PFSK-1 (cell line): ENCODE results near the gene TTLL10.

Experiments
- FOXP2 ChIP-seq: optimal IDR thresholded peaks from 2 replicates; pipeline ENCODE3; 2011; ENCODE audit warnings: borderline replicate concordance, control low read depth, inconsistent platforms; ENCODE audit not compliant: insufficient read depth; ENCODE audit errors: extremely low read length, extremely low read depth
- POLR2AphosphoS5 ChIP-seq: IDR thresholded peaks from 2 replicates; pipeline ENCODE4 v1.6.1; 2012; ENCODE audit warnings: low read depth, mild to moderate bottlenecking, control low read depth, low read length, moderate library complexity
- REST ChIP-seq, 2 experiments: IDR thresholded peaks; 2 replicates each; pipeline versions ENCODE4 v1.6.1 to v1.8.0; 2011 to 2012; ENCODE audit warnings: low read depth in 2 of 2, low read length in 2 of 2, control low read depth in 1 of 2, inconsistent platforms in 1 of 2, mild to moderate bottlenecking in 1 of 2, moderate library complexity in 1 of 2; ENCODE audit not compliant: insufficient read depth in 1 of 2
- SIN3A ChIP-seq: IDR thresholded peaks from 2 replicates; pipeline ENCODE4 v1.6.1; 2012; ENCODE audit warnings: mild to moderate bottlenecking, low read length, moderate library complexity, borderline replicate concordance; ENCODE audit not compliant: insufficient read depth
- TAF1 ChIP-seq: IDR thresholded peaks from 2 replicates; pipeline ENCODE4 v1.6.1; 2012; ENCODE audit warnings: low read length, control low read depth, borderline replicate concordance; ENCODE audit not compliant: insufficient read depth

The TTLL10 gene

GRCh38 chr1:1161683-1162079 is 12.0 kb upstream of the TTLL10 start:
- no peak for TF ChIP-seq REST (IDR thresholded peaks at IDR 0.05; ENCODE audit: insufficient read depth in 1 of 2, low read depth in 2 of 2, low read length in 2 of 2)
- no peak for TF ChIP-seq TAF1
- no peak for TF ChIP-seq POLR2AphosphoS5
- no peak for TF ChIP-seq FOXP2
- no peak for TF ChIP-seq SIN3A

- TF ChIP-seq FOXP2 (no peak), POLR2AphosphoS5 (no peak), TAF1 (no peak), REST (IDR thresholded peaks at IDR 0.05; ENCODE audit: insufficient read depth in 1 of 2, low read depth in 2 of 2, low read length in 2 of 2) (no peak), SIN3A (no peak)
Observed at GRCh38 chr1:1162597-1163537, 10.8 kb upstream of the TTLL10 start.

- TF ChIP-seq POLR2AphosphoS5 (no peak), REST (IDR thresholded peaks at IDR 0.05; ENCODE audit: insufficient read depth in 1 of 2, low read depth in 2 of 2, low read length in 2 of 2) (no peak), TAF1 (no peak), FOXP2 (no peak), SIN3A (no peak)
Observed at GRCh38 chr1:1163538-1164070, 10.1 kb upstream of the TTLL10 start.

GRCh38 chr1:1164361-1164700 is 9.3 kb upstream of the TTLL10 start:
- no peak for TF ChIP-seq REST (IDR thresholded peaks at IDR 0.05; ENCODE audit: insufficient read depth in 1 of 2, low read depth in 2 of 2, low read length in 2 of 2)
